ENCODE measurements around the gene FAM174C. TPM values are rescaled to one million over a fixed set of nuclear protein-coding genes. Genes with fewer than 3 reads are reported as not detected.

FAM174C gene
- polyA plus RNA-seq, 4 donors = 40.0 to 118 (median 82.3) TPM

- H3K36me3 ChIP-seq (ENCODE audit: control insufficient read depth in 3 of 3, insufficient read depth in 2 of 3, low read depth in 1 of 3, low read length in 3 of 3) = no peaks in the 10 kb centered on the region
- H3K9me3 ChIP-seq (ENCODE audit: control insufficient read depth in 2 of 2, insufficient read depth in 1 of 2, low read depth in 1 of 2, low read length in 1 of 2) = no peaks in the 10 kb centered on the region
- no peak for FAIRE-seq
- no peak for DNase-seq
- H3K4me3 ChIP-seq (ENCODE audit: low read depth in 1 of 3, low read length in 3 of 3) = peak overlapping the region in 1 of 3 donors; percentile 45
- peaks cover 5 to 10% (median 9%) of the 10 kb centered on the region in 3 donors for H3K27me3 ChIP-seq (ENCODE audit: control insufficient read depth in 3 of 3, insufficient read depth in 3 of 3, low read length in 3 of 3)
- no peak overlapping the region for H3K27ac ChIP-seq (ENCODE audit: low read depth in 1 of 3, low read length in 2 of 3)
- H3K4me1 ChIP-seq (ENCODE audit: control insufficient read depth in 3 of 3, insufficient read depth in 2 of 3, low read depth in 1 of 3, low read length in 2 of 3) = peaks cover 0 to 10% (median 3%) of the 10 kb centered on the region in 3 donors
- WGBS, 3 donors = 53 to 77% (median 62%) methylated on average over 30 to 38 of the region's 38 CpGs
Observed at GRCh38 chr19:1325568-1326294, 50.4 kb downstream of the FAM174C start.

- H3K4me1 ChIP-seq (ENCODE audit: control insufficient read depth in 3 of 3, insufficient read depth in 2 of 3, low read depth in 1 of 3, low read length in 2 of 3) = peaks cover 0 to 10% (median 3%) of the 10 kb centered on the region in 3 donors
- DNase-seq (no peak), FAIRE-seq (no peak)
- no peaks in the 10 kb centered on the region for H3K9me3 ChIP-seq (ENCODE audit: control insufficient read depth in 2 of 2, insufficient read depth in 1 of 2, low read depth in 1 of 2, low read length in 1 of 2)
- no peaks in the 10 kb centered on the region for H3K36me3 ChIP-seq (ENCODE audit: control insufficient read depth in 3 of 3, insufficient read depth in 2 of 3, low read depth in 1 of 3, low read length in 3 of 3)
- H3K27me3 ChIP-seq (ENCODE audit: control insufficient read depth in 3 of 3, insufficient read depth in 3 of 3, low read length in 3 of 3) = peaks cover 5 to 17% (median 10%) of the 10 kb centered on the region in 3 donors
- WGBS, 3 donors = 72 to 84% (median 81%) methylated on average over 12 to 14 of the region's 14 CpGs
- H3K27ac ChIP-seq (ENCODE audit: low read depth in 1 of 3, low read length in 2 of 3) = no peak overlapping the region
- H3K4me3 ChIP-seq (ENCODE audit: low read depth in 1 of 3, low read length in 3 of 3) = no peak overlapping the region
Observed at GRCh38 chr19:1327125-1327524, 51.8 kb downstream of the FAM174C start.

Other genes with a start within 250 kb of the FAM174C start
- 10 to 100 TPM; 14.5 to 34.4 (median 22.6) TPM for gene CNN2, start 248.9 kb upstream of the FAM174C start, polyA plus RNA-seq
- gene ABCA7, start 235.4 kb upstream of the FAM174C start, polyA plus RNA-seq = 10 to 100 TPM in 2 of 4 donors, 1 to 10 TPM in 2; 3.1 to 60.3 (median 20.2) TPM
- 10 to 100 TPM; 15.9 to 81.1 (median 48.5) TPM for gene ARHGAP45, start 208.4 kb upstream of the FAM174C start, polyA plus RNA-seq
- gene POLR2E, start 180.2 kb upstream of the FAM174C start, polyA plus RNA-seq = 100 to 1,000 TPM; 122 to 189 (median 142) TPM
- gene GPX4, start 171.5 kb upstream of the FAM174C start, polyA plus RNA-seq = 1,000 to 10,000 TPM in 2 of 4 donors, 100 to 1,000 TPM in 2; 335 to 1,298 (median 781) TPM
- 10 to 100 TPM; 19.7 to 32.1 (median 21.6) TPM for gene SBNO2, start 101.3 kb upstream of the FAM174C start, polyA plus RNA-seq
- 10 to 100 TPM; 57.7 to 86.2 (median 66.4) TPM for gene STK11, start 69.8 kb upstream of the FAM174C start, polyA plus RNA-seq
- under 1 TPM in 2 of 4 donors, not detected in 2; 0.30 to 0.41 TPM for gene CBARP, start 37.5 kb upstream of the FAM174C start, polyA plus RNA-seq
- 100 to 1,000 TPM; 126 to 823 (median 492) TPM for gene ATP5F1D, start 33.8 kb upstream of the FAM174C start, polyA plus RNA-seq
- gene MIDN, start 26.9 kb upstream of the FAM174C start, polyA plus RNA-seq = 100 to 1,000 TPM in 1 of 4 donors, 10 to 100 TPM in 3; 28.1 to 106 (median 33.0) TPM
- gene CIRBP, start 6.2 kb upstream of the FAM174C start, polyA plus RNA-seq = 100 to 1,000 TPM; 250 to 543 (median 373) TPM
- 10 to 100 TPM; 17.7 to 31.3 (median 27.6) TPM for gene EFNA2, start 10.3 kb downstream of the FAM174C start, polyA plus RNA-seq
- gene NDUFS7, start 108.4 kb downstream of the FAM174C start, polyA plus RNA-seq = 100 to 1,000 TPM in 3 of 4 donors, 10 to 100 TPM in 1; 82.0 to 350 (median 248) TPM
- 10 to 100 TPM in 1 of 4 donors, 1 to 10 TPM in 3; 1.1 to 25.7 (median 4.3) TPM for gene GAMT, start 126.0 kb downstream of the FAM174C start, polyA plus RNA-seq
- 100 to 1,000 TPM in 1 of 4 donors, 10 to 100 TPM in 3; 60.2 to 124 (median 80.5) TPM for gene DAZAP1, start 132.1 kb downstream of the FAM174C start, polyA plus RNA-seq
- gene RPS15, start 162.9 kb downstream of the FAM174C start, polyA plus RNA-seq = 1,000 to 10,000 TPM; 1,394 to 3,547 (median 2,919) TPM
- 1 to 10 TPM in 1 of 4 donors, under 1 TPM in 2, not detected in 1; 0.58 to 2.1 (median 0.81) TPM for gene APC2, start 174.6 kb downstream of the FAM174C start, polyA plus RNA-seq
- gene C19orf25, start 203.7 kb downstream of the FAM174C start, polyA plus RNA-seq = 10 to 100 TPM; 32.0 to 62.1 (median 52.8) TPM
- gene PCSK4, start 214.8 kb downstream of the FAM174C start, polyA plus RNA-seq = 10 to 100 TPM in 2 of 4 donors, 1 to 10 TPM in 2; 4.5 to 13.0 (median 8.8) TPM
- gene REEP6, start 215.7 kb downstream of the FAM174C start, polyA plus RNA-seq = 100 to 1,000 TPM; 167 to 363 (median 244) TPM
- 10 to 100 TPM in 3 of 4 donors, 1 to 10 TPM in 1; 6.4 to 24.8 (median 18.6) TPM for gene ADAMTSL5, start 237.5 kb downstream of the FAM174C start, polyA plus RNA-seq
- gene PLK5, start 248.5 kb downstream of the FAM174C start, polyA plus RNA-seq = under 1 TPM in 2 of 4 donors, not detected in 2; 0.15 to 0.25 TPM